Body of pancreas (tissue), 4 donors: ENCODE measurements around the gene DAO. TPM values are rescaled to one million over a fixed set of nuclear protein-coding genes. Genes with fewer than 3 reads are reported as not detected.

Source experiments
- ATAC-seq: fragments of 150-250 bp; one replicate; pipeline ENCODE4 v1.9.1; 2016
- DNase-seq, 4 donors: peaks; one replicate each; pipeline ENCODE4 v3.0.0-alpha.2; 2019
- H3K27ac ChIP-seq, 4 donors: fragments of 200-600 bp; sonication (generic); 1 replicate in 3 of 4; 2 replicates in 1 of 4; pipeline versions ENCODE4 v1.5.1 to v1.6.1; 2016 to 2019; ENCODE audit warnings: mild to moderate bottlenecking in 1 of 4, mixed read lengths in 1 of 4, moderate library complexity in 1 of 4
- H3K27me3 ChIP-seq, 2 donors: fragments of 200-600 bp; sonication (generic); one replicate each; pipeline ENCODE4 v1.6.0; 2016; ENCODE audit warnings: mild to moderate bottlenecking in 1 of 2
- H3K36me3 ChIP-seq, 2 donors: fragments of 200-600 bp; sonication (generic); replicated peaks in 1 of 2; 2 replicates each; pipeline ENCODE4 v1.5.1; 2016; ENCODE audit warnings: low read depth in 2 of 2; ENCODE audit not compliant: insufficient read depth in 1 of 2
- H3K4me1 ChIP-seq: fragments of 200-600 bp; sonication (generic); one replicate; pipeline ENCODE4 v1.6.0; 2016
- H3K4me3 ChIP-seq, 2 donors: fragments of 200-600 bp; sonication (generic); 1 replicate in 1 of 2; 2 replicates in 1 of 2; pipeline ENCODE4 v1.5.1; 2016 to 2019
- H3K9me3 ChIP-seq, 3 donors: fragments of 200-600 bp; sonication (generic); 1 replicate in 2 of 3; 2 replicates in 1 of 3; pipeline ENCODE4 v1.5.1; 2016
- POLR2A ChIP-seq, 3 donors: fragments of 450-650 bp; IDR thresholded peaks; one replicate each; pipeline ENCODE4 v1.6.1; 2016; ENCODE audit warnings: antibody characterized with exemption in 3 of 3, mild to moderate bottlenecking in 2 of 3
- WGBS, 2 donors: methylation state at CpG; one replicate each; pipeline ENCODE4 v1.1.5; 2017; 5-methylcytosine and 5-hydroxymethylcytosine counted together
- intact Hi-C: fragments of 100-400 bp; cut with DNase I; formaldehyde crosslinking; loops from one replicate; pipeline ENCODE4 v1.15.1; 2023
- total RNA-seq, 2 donors: library from RNA; depleted of rRNA; stranded (reverse); fragments of >200 nt; gene quantifications; one replicate each; pipeline ENCODE4 v1.1.0, GENCODE V29; 2016
- TF ChIP-seq, protein P1 (sequence below), 7 experiments: fragments of 450-650 bp in 4 of 7; fragments of 200-600 bp in 3 of 7; sonication (generic) in 3 of 7; IDR thresholded peaks; one replicate each; pipeline ENCODE4 v1.5.1; 2016 to 2019; ENCODE audit warnings: antibody characterized with exemption in 7 of 7

The DAO gene
- total RNA-seq, 2 donors from 2014 or later = not detected

DNA sequence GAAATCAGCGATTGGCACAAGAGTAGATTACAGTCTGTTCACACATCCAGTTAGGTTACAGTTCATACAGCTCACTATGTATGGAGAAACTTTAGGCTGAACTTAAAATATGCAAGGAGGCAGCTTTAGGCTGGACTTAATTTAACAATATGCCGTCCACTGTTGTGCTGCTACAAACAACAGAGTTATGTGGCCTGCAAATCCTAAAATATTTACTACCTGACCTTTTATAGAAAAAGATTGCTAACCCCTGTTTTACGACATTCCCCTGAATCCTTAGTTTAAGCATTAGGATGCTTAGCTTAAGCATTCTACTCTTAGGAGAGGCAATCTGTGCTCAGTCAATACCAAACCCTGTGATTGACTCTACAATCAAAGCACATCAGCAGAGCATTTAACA lies 50.9 kb downstream of the DAO start:
- H3K27ac ChIP-seq = no peak overlapping the region
- ATAC-seq = no peak
- H3K27me3 ChIP-seq = no peaks in the 10 kb centered on the region

DNA sequence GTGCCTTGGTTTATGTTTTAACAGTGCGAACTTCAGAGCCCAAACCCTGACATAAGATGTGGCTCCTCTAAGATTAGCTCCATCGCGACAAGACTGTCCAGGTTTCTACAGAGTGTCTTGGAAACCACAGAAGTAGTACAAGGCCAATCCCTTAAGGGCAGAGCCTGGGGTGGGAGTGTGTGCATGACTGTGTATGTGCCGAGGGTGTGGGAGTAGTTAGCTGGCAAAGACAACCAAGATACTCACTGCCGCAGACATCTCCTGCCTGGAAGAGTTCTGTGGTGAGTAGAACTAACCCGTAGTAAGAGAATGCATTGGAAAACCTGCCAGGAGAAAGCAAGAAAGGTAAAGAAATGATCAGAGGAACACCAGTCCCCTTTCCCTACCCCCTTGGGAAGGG lies 54.1 kb downstream of the DAO start:
- no peaks in the 10 kb centered on the region for H3K36me3 ChIP-seq
- WGBS, 2 donors = 79 to 87% methylated on average over 6 of the region's 6 CpGs
- TF ChIP-seq POLR2A (IDR thresholded peaks at IDR 0.05) = no peak
- TF ChIP-seq, protein P1, sequence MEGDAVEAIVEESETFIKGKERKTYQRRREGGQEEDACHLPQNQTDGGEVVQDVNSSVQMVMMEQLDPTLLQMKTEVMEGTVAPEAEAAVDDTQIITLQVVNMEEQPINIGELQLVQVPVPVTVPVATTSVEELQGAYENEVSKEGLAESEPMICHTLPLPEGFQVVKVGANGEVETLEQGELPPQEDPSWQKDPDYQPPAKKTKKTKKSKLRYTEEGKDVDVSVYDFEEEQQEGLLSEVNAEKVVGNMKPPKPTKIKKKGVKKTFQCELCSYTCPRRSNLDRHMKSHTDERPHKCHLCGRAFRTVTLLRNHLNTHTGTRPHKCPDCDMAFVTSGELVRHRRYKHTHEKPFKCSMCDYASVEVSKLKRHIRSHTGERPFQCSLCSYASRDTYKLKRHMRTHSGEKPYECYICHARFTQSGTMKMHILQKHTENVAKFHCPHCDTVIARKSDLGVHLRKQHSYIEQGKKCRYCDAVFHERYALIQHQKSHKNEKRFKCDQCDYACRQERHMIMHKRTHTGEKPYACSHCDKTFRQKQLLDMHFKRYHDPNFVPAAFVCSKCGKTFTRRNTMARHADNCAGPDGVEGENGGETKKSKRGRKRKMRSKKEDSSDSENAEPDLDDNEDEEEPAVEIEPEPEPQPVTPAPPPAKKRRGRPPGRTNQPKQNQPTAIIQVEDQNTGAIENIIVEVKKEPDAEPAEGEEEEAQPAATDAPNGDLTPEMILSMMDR (IDR thresholded peaks at IDR 0.05) = no peak
- intact Hi-C loops = no loop called here
- no peak overlapping the region for H3K4me3 ChIP-seq
- ATAC-seq (no peak), DNase-seq (no peak)
- no peak overlapping the region for H3K27ac ChIP-seq
- H3K4me1 ChIP-seq = peaks cover 8% of the 10 kb centered on the region
- H3K9me3 ChIP-seq = no peaks in the 10 kb centered on the region
- no peaks in the 10 kb centered on the region for H3K27me3 ChIP-seq

More for the DNA sequence above, 50.9 kb downstream of the DAO start:
- no peaks in the 10 kb centered on the region for H3K36me3 ChIP-seq
- 84 to 92% methylated on average over 3 of the region's 3 CpGs for WGBS, 2 donors
- peaks cover 8% of the 10 kb centered on the region for H3K4me1 ChIP-seq
- no peak for DNase-seq
- TF ChIP-seq POLR2A (IDR thresholded peaks at IDR 0.05) = no peak
- TF ChIP-seq, protein P1 (IDR thresholded peaks at IDR 0.05) = no peak
- no peaks in the 10 kb centered on the region for H3K9me3 ChIP-seq
- no peak overlapping the region for H3K4me3 ChIP-seq
- intact Hi-C loops = no loop called here

DNA sequence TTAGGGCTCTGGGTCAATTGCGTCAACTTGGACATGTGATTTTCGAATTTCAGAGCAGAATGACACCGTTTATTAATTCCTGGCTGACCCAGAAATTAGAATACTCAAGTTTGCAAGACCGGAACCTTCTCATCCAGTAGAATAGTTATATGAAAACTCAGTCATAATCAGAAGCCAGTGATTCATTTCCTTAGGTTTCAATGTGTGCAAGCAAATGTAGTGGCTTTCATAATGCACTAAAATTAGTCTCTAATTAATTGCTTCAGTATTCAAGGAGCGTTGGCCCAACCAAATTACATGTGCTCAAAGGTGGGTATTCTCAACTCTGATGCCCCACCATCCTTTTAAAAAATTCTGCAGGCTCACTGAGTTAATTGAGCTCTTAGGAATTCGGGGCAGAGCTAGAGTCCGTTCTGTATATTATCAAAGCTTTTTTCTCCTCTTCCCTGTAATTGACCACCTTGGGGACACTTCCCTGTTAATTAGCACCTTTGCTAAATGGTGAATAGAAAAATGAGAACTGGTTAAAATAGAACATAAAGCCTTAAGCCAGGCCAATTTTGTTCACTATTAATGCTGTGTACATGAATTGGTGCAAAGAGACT lies 55.4 kb downstream of the DAO start:
- 57 to 63% methylated on average over 7 of the region's 7 CpGs for WGBS, 2 donors
- no peak for DNase-seq
- no peak for ATAC-seq
- H3K27me3 ChIP-seq = no peaks in the 10 kb centered on the region
- H3K4me3 ChIP-seq = no peak overlapping the region
- H3K27ac ChIP-seq = no peak overlapping the region
- H3K36me3 ChIP-seq = no peaks in the 10 kb centered on the region
- intact Hi-C loops = no loop called here
- peaks cover 2% of the 10 kb centered on the region for H3K4me1 ChIP-seq
- TF ChIP-seq, protein P1 (IDR thresholded peaks at IDR 0.05) = no peak
- TF ChIP-seq POLR2A (IDR thresholded peaks at IDR 0.05) = no peak
- H3K9me3 ChIP-seq = no peaks in the 10 kb centered on the region

DNA sequence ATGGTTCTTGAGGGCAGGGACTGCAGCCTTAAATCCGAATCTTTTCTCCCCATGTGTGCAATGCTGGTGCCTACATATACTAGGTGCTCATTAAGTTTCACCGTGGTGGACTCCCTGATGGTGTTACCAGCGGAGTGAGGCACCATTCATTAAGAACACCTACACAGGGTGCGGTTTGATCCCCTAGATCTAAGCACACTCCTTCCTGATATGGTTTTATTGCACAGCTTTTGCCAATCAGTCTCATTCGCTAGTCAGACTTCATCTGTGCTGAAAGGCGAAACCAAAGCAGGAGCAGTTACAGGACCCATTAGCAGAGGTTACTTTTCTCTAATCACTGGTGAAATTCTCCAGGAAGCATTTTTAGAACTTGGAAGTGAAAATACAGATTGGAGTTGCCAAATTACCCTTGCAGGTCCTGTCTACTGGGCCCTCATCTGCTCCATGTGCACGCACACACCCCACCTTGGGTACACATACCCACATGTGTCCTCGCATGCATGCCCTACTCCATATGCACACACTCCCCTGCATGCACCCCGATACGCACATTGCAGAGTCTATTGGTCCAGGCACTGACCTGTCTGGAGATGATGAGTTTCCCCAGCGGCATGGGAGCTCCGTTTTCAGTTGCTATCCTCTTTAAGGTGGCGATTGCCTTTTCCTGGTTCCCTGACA lies 58.5 kb downstream of the DAO start:
- no peaks in the 10 kb centered on the region for H3K9me3 ChIP-seq
- no peak for ATAC-seq
- TF ChIP-seq, protein P1 (IDR thresholded peaks at IDR 0.05) = no peak
- TF ChIP-seq POLR2A (IDR thresholded peaks at IDR 0.05) = no peak
- WGBS, 2 donors = 76 to 79% methylated on average over 13 of the region's 13 CpGs
- H3K4me3 ChIP-seq = no peak overlapping the region
- no peaks in the 10 kb centered on the region for H3K4me1 ChIP-seq
- no peaks in the 10 kb centered on the region for H3K36me3 ChIP-seq
- no peak overlapping the region for H3K27ac ChIP-seq
- DNase-seq = no peak
- H3K27me3 ChIP-seq = no peaks in the 10 kb centered on the region
- intact Hi-C loops = no loop called here

DNA sequence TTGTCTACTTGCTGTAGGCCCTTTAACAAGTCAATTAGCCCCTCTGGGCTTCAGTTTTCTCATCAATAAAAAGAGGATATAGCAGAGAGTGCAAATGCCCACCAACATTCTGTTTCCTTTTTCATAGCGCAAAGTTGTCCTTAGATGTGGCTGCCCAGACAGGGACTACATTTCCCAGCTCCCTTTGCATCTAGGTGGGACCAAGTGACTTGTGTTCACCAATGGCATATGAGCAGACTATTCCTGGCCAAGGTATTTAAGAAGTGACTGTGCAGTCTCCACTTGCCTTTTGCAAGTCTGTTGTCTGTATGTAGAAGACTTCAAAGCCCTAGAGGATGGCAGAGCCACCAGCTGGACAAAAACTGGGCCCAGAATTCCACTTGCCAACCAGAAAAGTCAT lies 59.7 kb downstream of the DAO start:
- no peaks in the 10 kb centered on the region for H3K36me3 ChIP-seq
- no peak for ATAC-seq
- WGBS, 2 donors = 50 to 60% methylated on average over 1 of the region's 1 CpG

More for the DNA sequence above, 59.7 kb downstream of the DAO start:
- Histone ChIP-seq H3K27me3 (no peaks in the 10 kb centered on the region), H3K4me1 (no peaks in the 10 kb centered on the region), H3K27ac (no peak overlapping the region), H3K4me3 (no peak overlapping the region), H3K9me3 (no peaks in the 10 kb centered on the region)
- peak in 1 of 4 donors; percentile 17 for DNase-seq
- intact Hi-C loops = no loop called here
- TF ChIP-seq, protein P1 (IDR thresholded peaks at IDR 0.05) = no peak
- TF ChIP-seq POLR2A (IDR thresholded peaks at IDR 0.05) = no peak
